ENCODE measurements around the gene WDR1. TPM values are rescaled to one million over a fixed set of nuclear protein-coding genes. Genes with fewer than 3 reads are reported as not detected.
A peak's percentile ranks its signal among the peaks of the same experiment; 100 is the strongest.

WDR1 gene
- polyA plus RNA-seq, 3 donors, result 206 to 251 (median 243) TPM

DNA sequence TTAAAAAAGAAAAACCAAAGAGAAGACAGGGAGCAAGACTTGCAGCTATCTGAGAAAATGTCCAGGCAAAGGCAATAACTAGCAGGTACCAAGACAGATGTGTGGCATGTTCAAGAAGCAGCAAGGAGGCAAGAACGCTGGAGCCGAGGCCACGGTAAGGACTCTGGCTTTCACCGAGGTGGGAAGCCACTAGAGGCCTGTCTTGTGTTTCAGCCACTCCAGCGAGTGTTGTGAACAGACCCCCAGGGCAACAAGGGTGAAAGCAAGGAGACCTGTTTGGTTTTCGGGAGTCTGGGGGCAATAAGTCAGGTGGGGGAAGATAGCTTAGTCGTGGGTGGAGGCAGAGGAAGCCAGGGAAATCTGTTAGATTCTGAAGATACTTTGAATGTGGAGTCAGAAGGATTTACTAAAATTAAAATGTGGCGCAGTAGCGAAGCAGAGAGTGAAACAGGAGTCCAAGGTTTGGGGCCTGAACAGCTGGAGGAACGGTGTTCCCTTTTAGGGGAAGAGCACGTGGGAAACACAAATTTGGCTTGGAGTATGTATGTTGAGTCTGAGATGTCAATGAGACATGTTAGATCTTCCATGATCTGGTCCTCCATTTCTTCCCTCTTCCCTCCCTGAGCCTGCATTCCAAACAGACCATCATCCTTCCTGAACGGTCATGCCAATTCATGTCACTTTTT is 3.1 kb downstream of the WDR1 start:
- Mint-ChIP-seq H3K27ac (peak overlapping the region in 6 of 7 donors; percentile 8 to 55 (median 45)), H3K9me3 (no peaks in the 10 kb centered on the region), H3K27me3 (ENCODE audit: low read depth in 3 of 3) (peaks cover 0 to 4% (median 0%) of the 10 kb centered on the region in 3 donors), H3K36me3 (peaks cover 64 to 68% of the 10 kb centered on the region in 2 donors), H3K4me1 (peaks cover 72% of the 10 kb centered on the region), H3K4me3 (no peak overlapping the region)
- Histone ChIP-seq H3K4me2 (replicated peaks; ENCODE audit: extremely low read depth, low read length, poor library complexity, severe bottlenecking) (no peak overlapping the region), H3K27me3 (ENCODE audit: control insufficient read depth in 2 of 2, insufficient read depth in 2 of 2, low read length in 2 of 2) (no peaks in the 10 kb centered on the region), H3K27ac (ENCODE audit: low read depth in 1 of 2, low read length in 2 of 2) (peak overlapping the region in 1 of 2 donors; percentile 81), H3K4me1 (ENCODE audit: control insufficient read depth in 1 of 2, insufficient read depth in 2 of 2, low read length in 2 of 2) (peaks cover 31 to 52% of the 10 kb centered on the region in 2 donors), H3K79me2 (ENCODE audit: insufficient read depth, low read length) (peaks cover 86% of the 10 kb centered on the region), H3K36me3 (replicated peaks in 1 of 2; ENCODE audit: control insufficient read depth in 1 of 2, insufficient read depth in 2 of 2, low read length in 2 of 2) (peaks cover 66% of the 10 kb centered on the region in 2 donors), H2AFZ (ENCODE audit: insufficient read depth, low read depth, low read length, poor library complexity, severe bottlenecking) (no peak overlapping the region), H3K9ac (ENCODE audit: insufficient read depth, low read length, poor library complexity, severe bottlenecking) (no peak overlapping the region), H3K9me3 (replicated peaks in 1 of 2; ENCODE audit: control insufficient read depth in 1 of 2, insufficient read depth in 1 of 2, low read length in 2 of 2) (no peaks in the 10 kb centered on the region), H3K4me3 (replicated peaks in 1 of 3; ENCODE audit: low read depth in 2 of 3, low read length in 3 of 3) (no peak overlapping the region), H4K20me1 (ENCODE audit: insufficient read depth, low read length) (peaks cover 76% of the 10 kb centered on the region)
- no peak for DNase-seq
- WGBS (ENCODE audit: insufficient coverage), result 89% methylated on average over 10 of the region's 12 CpGs
- TF ChIP-seq, protein P1, sequence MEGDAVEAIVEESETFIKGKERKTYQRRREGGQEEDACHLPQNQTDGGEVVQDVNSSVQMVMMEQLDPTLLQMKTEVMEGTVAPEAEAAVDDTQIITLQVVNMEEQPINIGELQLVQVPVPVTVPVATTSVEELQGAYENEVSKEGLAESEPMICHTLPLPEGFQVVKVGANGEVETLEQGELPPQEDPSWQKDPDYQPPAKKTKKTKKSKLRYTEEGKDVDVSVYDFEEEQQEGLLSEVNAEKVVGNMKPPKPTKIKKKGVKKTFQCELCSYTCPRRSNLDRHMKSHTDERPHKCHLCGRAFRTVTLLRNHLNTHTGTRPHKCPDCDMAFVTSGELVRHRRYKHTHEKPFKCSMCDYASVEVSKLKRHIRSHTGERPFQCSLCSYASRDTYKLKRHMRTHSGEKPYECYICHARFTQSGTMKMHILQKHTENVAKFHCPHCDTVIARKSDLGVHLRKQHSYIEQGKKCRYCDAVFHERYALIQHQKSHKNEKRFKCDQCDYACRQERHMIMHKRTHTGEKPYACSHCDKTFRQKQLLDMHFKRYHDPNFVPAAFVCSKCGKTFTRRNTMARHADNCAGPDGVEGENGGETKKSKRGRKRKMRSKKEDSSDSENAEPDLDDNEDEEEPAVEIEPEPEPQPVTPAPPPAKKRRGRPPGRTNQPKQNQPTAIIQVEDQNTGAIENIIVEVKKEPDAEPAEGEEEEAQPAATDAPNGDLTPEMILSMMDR (IDR thresholded peaks at IDR 0.05), result no peak
- intact Hi-C loops (cut with micrococcal nuclease), result no loop called here

DNA sequence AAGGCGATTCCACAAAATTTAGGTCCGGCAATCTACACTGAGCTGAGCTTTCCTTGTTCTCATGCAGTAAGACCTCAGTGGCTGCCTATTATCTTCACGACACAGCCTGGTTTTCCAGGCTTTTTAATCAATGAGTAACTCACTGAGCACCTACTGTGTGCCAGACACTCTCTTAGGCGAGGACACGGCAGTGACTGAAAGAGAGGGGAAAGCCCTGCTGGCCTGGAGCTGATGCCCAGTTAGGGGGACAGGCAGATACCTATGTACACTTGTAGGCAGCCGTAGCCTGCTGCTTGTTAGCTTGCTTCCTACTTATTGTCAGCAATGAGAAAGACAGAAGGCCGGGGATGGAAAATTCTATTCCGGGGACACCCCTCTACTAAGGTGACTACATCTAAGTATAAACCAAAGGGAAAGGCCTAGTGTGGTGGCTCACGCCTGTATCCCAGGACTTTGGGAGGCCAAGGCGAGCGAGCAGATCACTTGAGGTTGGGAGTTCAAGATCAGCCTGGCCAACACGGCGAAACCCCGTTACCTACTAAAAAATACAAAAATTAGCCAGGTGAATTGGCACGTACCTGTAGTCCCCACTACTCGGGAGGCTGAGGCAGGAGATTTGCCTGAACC is 3.8 kb downstream of the WDR1 start:
- no peaks in the 10 kb centered on the region for H3K9me3 Mint-ChIP-seq
- no peaks in the 10 kb centered on the region for H3K27me3 ChIP-seq (ENCODE audit: control insufficient read depth in 2 of 2, insufficient read depth in 2 of 2, low read length in 2 of 2)
- H4K20me1 ChIP-seq (ENCODE audit: insufficient read depth, low read length), result peaks cover 83% of the 10 kb centered on the region
- H3K4me1 Mint-ChIP-seq, result peaks cover 72% of the 10 kb centered on the region
- peaks cover 28 to 52% of the 10 kb centered on the region in 2 donors for H3K4me1 ChIP-seq (ENCODE audit: control insufficient read depth in 1 of 2, insufficient read depth in 2 of 2, low read length in 2 of 2)
- H3K4me3 ChIP-seq (replicated peaks in 1 of 3; ENCODE audit: low read depth in 2 of 3, low read length in 3 of 3), result no peak overlapping the region
- H2AFZ ChIP-seq (ENCODE audit: insufficient read depth, low read depth, low read length, poor library complexity, severe bottlenecking), result no peak overlapping the region
- H3K9ac ChIP-seq (ENCODE audit: insufficient read depth, low read length, poor library complexity, severe bottlenecking), result no peak overlapping the region
- TF ChIP-seq, protein P1 (IDR thresholded peaks at IDR 0.05), result no peak
- WGBS (ENCODE audit: insufficient coverage), result over 99% methylated on average over 12 of the region's 16 CpGs
- H3K79me2 ChIP-seq (ENCODE audit: insufficient read depth, low read length), result peaks cover 86% of the 10 kb centered on the region
- peaks cover 71 to 75% of the 10 kb centered on the region in 2 donors for H3K36me3 Mint-ChIP-seq
- peak overlapping the region in 4 of 7 donors; percentile 8 to 55 (median 50) for H3K27ac Mint-ChIP-seq
- H3K27ac ChIP-seq (ENCODE audit: low read depth in 1 of 2, low read length in 2 of 2), result peak overlapping the region in 1 of 2 donors; percentile 81
- H3K4me2 ChIP-seq (replicated peaks; ENCODE audit: extremely low read depth, low read length, poor library complexity, severe bottlenecking), result no peak overlapping the region
- no peak overlapping the region for H3K4me3 Mint-ChIP-seq
- DNase-seq, result no peak
- H3K36me3 ChIP-seq (replicated peaks in 1 of 2; ENCODE audit: control insufficient read depth in 1 of 2, insufficient read depth in 2 of 2, low read length in 2 of 2), result peaks cover 73 to 74% of the 10 kb centered on the region in 2 donors
- intact Hi-C loops (cut with micrococcal nuclease), result no loop called here
- H3K27me3 Mint-ChIP-seq (ENCODE audit: low read depth in 3 of 3), result peaks cover 0 to 4% (median 0%) of the 10 kb centered on the region in 3 donors
- H3K9me3 ChIP-seq (replicated peaks in 1 of 2; ENCODE audit: control insufficient read depth in 1 of 2, insufficient read depth in 1 of 2, low read length in 2 of 2), result no peaks in the 10 kb centered on the region

All from CD14-positive monocyte (primary cell).